ENCODE measurements around the gene AKR1C2.

- TF ChIP-seq EZH2phosphoT487 (IDR thresholded peaks at IDR 0.05; ENCODE audit: insufficient read depth, low read depth) (no peak), EZH2 (IDR thresholded peaks at IDR 0.05; ENCODE audit: insufficient read depth, poor library complexity, severe bottlenecking) (no peak)
These were observed 36.5 kb upstream of the AKR1C2 start for GRCh38 chr10:5040010-5040673.
